NCI-H128 (cell line): ENCODE data around the gene CA5B.
"Not testable (repeated sequence)": the region's sequence is repeated elsewhere in the genome, so short reads cannot be mapped to it uniquely, and the experiment has no call there.

Experiments used
- DNase-seq: peaks from one replicate; lab custom pipeline; 2025; ENCODE audit not compliant: unreplicated experiment; lab: John Stamatoyannopoulos, UW

The CA5B gene

GRCh38 chrX:15812192-15812938 is 74.3 kb downstream of the CA5B start:
- no peak for DNase-seq

DNA sequence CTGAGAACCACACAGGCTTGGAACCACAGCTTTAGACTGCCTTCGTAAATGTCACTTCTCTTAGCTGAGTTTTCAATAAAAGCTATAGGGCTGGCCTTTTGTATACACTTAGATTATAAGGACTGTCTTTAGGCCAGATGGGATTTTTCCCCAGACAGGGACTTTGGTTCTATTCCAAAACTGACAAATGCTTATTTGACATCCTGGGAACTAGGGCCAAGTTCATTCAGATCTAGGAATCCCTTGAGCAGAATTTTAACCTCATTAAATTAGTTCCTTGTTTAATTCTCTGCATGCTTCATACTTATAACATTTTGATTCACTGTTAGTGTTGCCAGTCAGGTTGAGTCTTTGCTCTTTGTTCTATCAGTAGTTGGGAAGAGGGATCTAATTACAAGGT is 75.3 kb downstream of the CA5B start:
- no peak for DNase-seq

DNA sequence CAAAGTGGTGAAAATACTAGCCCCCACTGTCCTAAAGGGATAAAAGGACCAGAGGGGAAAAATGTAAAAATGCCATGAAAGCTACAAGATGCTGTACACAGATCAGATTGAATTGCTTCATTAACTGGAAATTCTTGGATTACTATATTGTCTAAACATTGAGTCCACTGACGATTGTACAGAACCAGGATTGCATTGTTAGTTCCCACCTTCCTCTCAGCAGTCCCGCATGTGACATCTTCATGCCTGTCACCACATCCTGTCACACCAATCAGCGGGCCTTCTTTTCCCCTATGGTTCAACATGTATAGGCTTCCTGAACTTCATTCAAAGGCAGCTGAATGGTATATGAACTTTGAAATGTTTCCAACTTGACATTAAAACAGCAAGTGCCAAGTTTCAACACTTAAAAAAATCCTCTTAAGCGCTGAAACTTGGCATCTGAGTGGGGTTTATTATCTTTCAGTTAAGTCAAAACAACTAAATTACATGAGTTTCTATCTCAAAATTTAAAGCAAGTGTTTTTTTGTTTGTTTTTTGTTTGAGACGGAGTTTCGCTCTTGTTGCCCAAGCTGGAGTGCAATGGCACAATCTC is 76.8 kb downstream of the CA5B start:
- no peak for DNase-seq

- no peak for DNase-seq
Observed at GRCh38 chrX:15815779-15816437, 77.8 kb downstream of the CA5B start.

GRCh38 chrX:15816438-15816809 is 78.4 kb downstream of the CA5B start:
- DNase-seq = no peak

- DNase-seq = no peak
Observed at GRCh38 chrX:15816886-15817285, 78.8 kb downstream of the CA5B start.

DNA sequence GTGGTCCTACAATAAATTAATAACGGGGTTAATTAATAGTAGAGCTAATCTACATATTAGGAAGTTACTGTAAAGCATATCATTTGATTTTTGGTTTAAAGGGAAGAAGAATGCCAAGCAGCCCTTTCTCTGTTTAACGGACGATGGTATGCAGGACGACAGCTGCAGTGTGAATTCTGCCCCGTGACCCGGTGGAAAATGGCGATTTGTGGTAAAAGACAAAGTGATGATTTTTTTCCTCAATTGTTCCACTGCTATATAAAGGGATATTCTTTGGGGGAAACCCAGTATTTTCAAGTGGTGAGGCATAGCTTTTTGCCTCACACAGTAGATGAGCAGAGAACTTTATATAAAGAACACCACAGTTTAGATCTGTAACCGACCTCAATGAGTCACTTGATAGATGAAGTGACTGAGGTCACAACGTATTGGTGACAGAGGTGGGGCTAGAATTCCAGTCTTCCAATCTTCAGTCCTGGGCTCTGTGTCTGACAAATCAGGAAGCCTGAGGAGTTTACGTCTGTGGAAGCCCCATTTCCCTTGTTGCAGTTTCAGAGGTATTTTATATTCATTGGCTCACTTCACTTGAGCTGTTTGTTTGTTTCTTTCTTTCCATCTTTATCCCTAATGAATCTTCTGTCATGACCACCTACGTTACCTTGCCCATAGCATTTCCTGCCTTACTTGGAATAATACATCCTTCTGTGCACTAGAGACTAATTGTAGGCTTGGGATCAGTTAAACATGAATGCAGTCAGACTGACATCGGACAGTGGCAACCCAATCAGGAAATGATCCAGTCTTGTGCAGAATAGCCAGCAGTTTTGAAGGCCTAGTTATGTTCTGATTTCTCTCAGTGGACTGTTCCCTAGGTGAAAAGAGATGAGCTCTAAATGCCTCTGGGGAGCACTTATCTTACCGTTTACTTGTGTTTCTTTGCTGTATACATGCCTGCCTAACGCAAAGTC is 82.3 kb downstream of the CA5B start:
- DNase-seq = no peak

GRCh38 chrX:15822922-15823321 is 84.9 kb downstream of the CA5B start:
- no peak for DNase-seq

DNA sequence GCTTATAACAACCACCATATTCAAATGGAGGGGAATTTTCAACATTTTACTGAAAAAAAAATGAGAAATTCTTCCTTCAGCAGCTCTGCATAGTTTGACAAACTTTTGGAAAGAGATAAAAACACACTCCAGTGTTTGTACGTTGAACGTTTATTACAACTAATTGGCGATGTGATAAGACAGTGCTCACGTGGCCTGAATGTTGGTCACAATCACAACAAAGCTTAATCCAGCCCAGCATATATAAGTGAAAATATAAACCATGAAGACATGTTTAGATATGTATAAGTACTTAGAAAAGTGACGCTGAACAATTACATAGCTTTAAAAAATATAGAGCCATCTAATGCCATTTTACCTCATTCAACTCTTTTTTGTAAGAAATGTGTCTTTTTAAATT is 87.9 kb downstream of the CA5B start:
- DNase-seq = no peak

GRCh38 chrX:15829217-15829616 is 91.1 kb downstream of the CA5B start:
- DNase-seq = no peak

- not testable (repeated sequence) for DNase-seq
Observed at GRCh38 chrX:15831347-15831746, 93.3 kb downstream of the CA5B start.

DNA sequence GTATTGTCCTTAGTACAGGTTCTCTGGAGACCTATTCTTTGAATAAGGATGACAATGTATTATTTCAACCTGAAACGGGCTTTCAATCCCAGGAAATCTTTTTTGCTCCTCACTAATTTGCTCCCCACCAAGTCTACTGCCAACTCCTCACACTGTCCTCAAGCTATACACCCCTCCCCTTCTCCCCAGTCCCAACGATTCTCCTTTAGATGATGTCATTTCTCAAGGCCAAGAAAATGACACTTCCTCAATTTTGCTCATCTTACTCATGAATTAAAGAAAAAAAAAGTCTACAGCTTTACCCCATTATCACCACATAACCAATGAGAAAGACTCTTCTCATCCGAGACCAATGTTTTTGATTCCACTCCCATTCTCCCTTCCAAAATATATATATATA is 96.0 kb downstream of the CA5B start:
- DNase-seq = no peak

- no peak for DNase-seq
Observed at GRCh38 chrX:15834827-15835595, 96.9 kb downstream of the CA5B start.
